Astrocyte (in vitro differentiated cells and primary cell): Measurements from ENCODE around the gene OR2Y1. TPM values are rescaled to one million over a fixed set of nuclear protein-coding genes. Genes with fewer than 3 reads are reported as not detected.

ENCODE experiments used
- DNase-seq: peaks from one replicate; pipeline ENCODE4 v3.0.0-alpha.2; 2010; ENCODE audit warnings: low read depth
- FAIRE-seq: peaks from 2 replicates; lab custom pipeline; 2011; peaks lifted over from hg19 to GRCh38; lab: Jason Lieb, UNC
- H2AFZ ChIP-seq: 2 replicates; pipeline ENCODE4 v1.6.0; 2012; ENCODE audit warnings: low read depth, low read length, inconsistent platforms
- H3K27ac ChIP-seq: 2 replicates; pipeline ENCODE4 v1.5.1; 2011; ENCODE audit warnings: low read depth, low read length, inconsistent platforms
- H3K27me3 ChIP-seq: 2 replicates; pipeline ENCODE4 v1.6.0; 2011; ENCODE audit warnings: low read length, inconsistent platforms; ENCODE audit not compliant: insufficient read depth
- H3K36me3 ChIP-seq: 2 replicates; pipeline ENCODE4 v1.5.1; 2011; ENCODE audit warnings: low read length, inconsistent platforms; ENCODE audit not compliant: insufficient read depth
- H3K4me1 ChIP-seq: 2 replicates; pipeline ENCODE4 v1.5.1; 2011; ENCODE audit warnings: low read length, inconsistent platforms; ENCODE audit not compliant: insufficient read depth
- H3K4me2 ChIP-seq: 2 replicates; pipeline ENCODE4 v1.6.0; 2012; ENCODE audit warnings: low read length, inconsistent platforms
- H3K4me3 ChIP-seq: 2 replicates; pipeline ENCODE4 v1.5.1; 2011; ENCODE audit warnings: low read depth, mild to moderate bottlenecking, low read length, inconsistent platforms; ENCODE audit not compliant: insufficient read depth
- H3K79me2 ChIP-seq: 2 replicates; pipeline ENCODE4 v1.6.0; 2012; ENCODE audit warnings: mild to moderate bottlenecking, low read length, inconsistent platforms; ENCODE audit not compliant: insufficient read depth
- H3K9ac ChIP-seq: 2 replicates; pipeline ENCODE4 v1.6.0; 2012; ENCODE audit warnings: mild to moderate bottlenecking, low read length, inconsistent platforms
- H3K9me3 ChIP-seq: 2 replicates; pipeline ENCODE4 v1.5.1; 2012; ENCODE audit warnings: low read depth, mild to moderate bottlenecking, low read length, inconsistent platforms; ENCODE audit not compliant: insufficient read depth
- H4K20me1 ChIP-seq: 2 replicates; pipeline ENCODE4 v1.6.0; 2012; ENCODE audit warnings: low read length, inconsistent platforms; ENCODE audit not compliant: insufficient read depth
- H3K27ac Mint-ChIP-seq: one replicate; pipeline ENCODE4 v1.8.0; 2021; ENCODE audit warnings: mild to moderate bottlenecking, mixed read lengths; ENCODE audit not compliant: unreplicated experiment
- H3K27me3 Mint-ChIP-seq: one replicate; pipeline ENCODE4 v1.8.0; 2021; ENCODE audit warnings: low read depth, mixed read lengths; ENCODE audit not compliant: unreplicated experiment
- H3K36me3 Mint-ChIP-seq: one replicate; pipeline ENCODE4 v1.8.0; 2021; ENCODE audit warnings: low read depth, mixed read lengths; ENCODE audit not compliant: unreplicated experiment
- H3K4me1 Mint-ChIP-seq: one replicate; pipeline ENCODE4 v1.8.0; 2021; ENCODE audit warnings: low read depth, mixed read lengths; ENCODE audit not compliant: unreplicated experiment
- H3K4me3 Mint-ChIP-seq: one replicate; pipeline ENCODE4 v1.8.0; 2021; ENCODE audit warnings: mild to moderate bottlenecking, moderate library complexity, mixed read lengths; ENCODE audit not compliant: unreplicated experiment
- H3K9me3 Mint-ChIP-seq: one replicate; pipeline ENCODE4 v1.8.0; 2021; ENCODE audit warnings: mild to moderate bottlenecking, mixed read lengths; ENCODE audit not compliant: unreplicated experiment
- EZH2 ChIP-seq: IDR thresholded peaks from 2 replicates; pipeline ENCODE4 v1.6.1; 2012; ENCODE audit warnings: mild to moderate bottlenecking, low read length, inconsistent platforms; ENCODE audit not compliant: insufficient read depth
- total RNA-seq: library from RNA; stranded (reverse); gene quantifications from 2 replicates; pipeline ENCODE4 v1.2.1, GENCODE V29; 2021
- TF ChIP-seq, protein P1 (sequence below): IDR thresholded peaks from 2 replicates; pipeline ENCODE4 v1.5.1; 2011; ENCODE audit warnings: low read depth, mild to moderate bottlenecking, inconsistent platforms, low read length, moderate library complexity; ENCODE audit not compliant: insufficient read depth

The OR2Y1 gene
- total RNA-seq, 1 donor from 2014 or later, result not detected

DNA sequence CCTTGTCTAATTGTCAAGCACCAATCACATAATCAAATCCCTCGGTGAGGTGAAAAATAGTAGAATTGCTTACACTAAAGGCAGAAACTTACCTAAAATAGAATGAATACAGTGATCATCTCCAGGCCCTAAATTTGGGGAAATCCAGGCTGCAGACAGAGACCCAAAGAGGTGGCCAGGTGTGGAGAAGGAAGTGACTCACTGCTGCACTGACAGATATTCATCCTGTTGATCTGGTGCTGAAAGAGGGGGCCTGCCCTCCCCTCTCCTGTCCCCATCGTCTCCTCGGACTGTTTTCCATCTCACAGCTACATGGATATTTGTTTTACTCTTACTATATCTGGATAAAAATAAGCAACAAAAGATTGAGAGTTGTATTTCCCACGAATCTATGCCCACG, 15.9 kb downstream of the OR2Y1 start:
- no peaks in the 10 kb centered on the region for H3K27me3 ChIP-seq
- H3K36me3 Mint-ChIP-seq, result no peaks in the 10 kb centered on the region
- no peaks in the 10 kb centered on the region for H3K4me1 Mint-ChIP-seq
- no peak overlapping the region for H2AFZ ChIP-seq
- no peak overlapping the region for H3K4me2 ChIP-seq
- no peak overlapping the region for H3K27ac Mint-ChIP-seq
- H4K20me1 ChIP-seq, result no peaks in the 10 kb centered on the region
- FAIRE-seq (no peak), DNase-seq (no peak)
- H3K9me3 Mint-ChIP-seq, result no peaks in the 10 kb centered on the region
- no peak overlapping the region for H3K4me3 ChIP-seq
- no peak overlapping the region for H3K27ac ChIP-seq
- H3K4me1 ChIP-seq, result no peaks in the 10 kb centered on the region
- no peaks in the 10 kb centered on the region for H3K36me3 ChIP-seq
- H3K27me3 Mint-ChIP-seq, result peaks cover 6% of the 10 kb centered on the region
- no peak overlapping the region for H3K9ac ChIP-seq
- no peaks in the 10 kb centered on the region for H3K9me3 ChIP-seq
- TF ChIP-seq, protein P1, sequence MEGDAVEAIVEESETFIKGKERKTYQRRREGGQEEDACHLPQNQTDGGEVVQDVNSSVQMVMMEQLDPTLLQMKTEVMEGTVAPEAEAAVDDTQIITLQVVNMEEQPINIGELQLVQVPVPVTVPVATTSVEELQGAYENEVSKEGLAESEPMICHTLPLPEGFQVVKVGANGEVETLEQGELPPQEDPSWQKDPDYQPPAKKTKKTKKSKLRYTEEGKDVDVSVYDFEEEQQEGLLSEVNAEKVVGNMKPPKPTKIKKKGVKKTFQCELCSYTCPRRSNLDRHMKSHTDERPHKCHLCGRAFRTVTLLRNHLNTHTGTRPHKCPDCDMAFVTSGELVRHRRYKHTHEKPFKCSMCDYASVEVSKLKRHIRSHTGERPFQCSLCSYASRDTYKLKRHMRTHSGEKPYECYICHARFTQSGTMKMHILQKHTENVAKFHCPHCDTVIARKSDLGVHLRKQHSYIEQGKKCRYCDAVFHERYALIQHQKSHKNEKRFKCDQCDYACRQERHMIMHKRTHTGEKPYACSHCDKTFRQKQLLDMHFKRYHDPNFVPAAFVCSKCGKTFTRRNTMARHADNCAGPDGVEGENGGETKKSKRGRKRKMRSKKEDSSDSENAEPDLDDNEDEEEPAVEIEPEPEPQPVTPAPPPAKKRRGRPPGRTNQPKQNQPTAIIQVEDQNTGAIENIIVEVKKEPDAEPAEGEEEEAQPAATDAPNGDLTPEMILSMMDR, result no peak
- no peak for TF ChIP-seq EZH2
- H3K79me2 ChIP-seq, result no peaks in the 10 kb centered on the region
- H3K4me3 Mint-ChIP-seq, result no peak overlapping the region

DNA sequence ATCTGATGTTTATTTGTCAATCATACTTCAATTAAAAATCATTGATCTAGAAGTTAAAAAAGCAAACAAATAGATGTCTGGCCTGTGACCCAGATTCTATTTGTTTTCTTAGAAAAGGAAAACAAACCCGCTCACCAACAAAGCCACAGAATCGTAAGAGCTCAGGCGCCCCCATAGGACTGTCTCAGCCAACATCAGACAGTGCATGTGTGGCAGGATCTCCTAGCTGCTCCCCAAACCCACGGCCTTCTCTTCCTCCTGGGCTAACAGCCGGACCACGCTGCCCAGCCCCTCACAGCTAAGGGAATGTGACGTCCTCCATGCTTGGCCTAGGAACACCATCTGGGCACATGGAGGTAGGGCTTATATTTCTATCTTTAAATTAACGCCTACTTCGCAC, 19.4 kb downstream of the OR2Y1 start:
- no peaks in the 10 kb centered on the region for H3K4me1 ChIP-seq
- H3K79me2 ChIP-seq, result no peaks in the 10 kb centered on the region
- Mint-ChIP-seq H3K4me1 (no peaks in the 10 kb centered on the region), H3K27ac (no peak overlapping the region), H3K9me3 (no peaks in the 10 kb centered on the region), H3K4me3 (no peak overlapping the region), H3K27me3 (peaks cover 6% of the 10 kb centered on the region), H3K36me3 (no peaks in the 10 kb centered on the region)
- H4K20me1 ChIP-seq, result no peaks in the 10 kb centered on the region
- H3K4me3 ChIP-seq, result no peak overlapping the region
- DNase-seq (no peak), FAIRE-seq (no peak)
- H3K9ac ChIP-seq, result no peak overlapping the region
- H3K9me3 ChIP-seq, result no peaks in the 10 kb centered on the region
- no peak overlapping the region for H3K4me2 ChIP-seq
- no peaks in the 10 kb centered on the region for H3K36me3 ChIP-seq
- H3K27ac ChIP-seq, result no peak overlapping the region
- no peaks in the 10 kb centered on the region for H3K27me3 ChIP-seq
- TF ChIP-seq EZH2, result no peak
- TF ChIP-seq, protein P1, result no peak
- H2AFZ ChIP-seq, result no peak overlapping the region

DNA sequence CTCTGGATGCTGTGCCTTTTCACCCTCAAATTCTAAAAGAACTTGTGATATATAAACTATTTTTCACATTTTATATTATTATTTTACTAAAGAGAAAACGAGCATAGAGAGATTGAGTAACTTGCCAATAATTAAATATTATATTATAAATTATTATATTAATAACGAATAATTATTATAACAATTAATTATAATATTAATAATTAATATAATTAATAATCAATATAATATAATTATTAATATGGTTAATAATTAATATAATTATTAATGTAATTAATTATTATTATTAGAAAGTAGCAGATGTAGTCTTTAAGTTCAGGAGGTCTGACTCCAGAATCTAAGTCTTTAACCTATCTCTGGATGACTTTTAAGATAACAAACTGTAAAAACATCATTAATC, 20.1 kb downstream of the OR2Y1 start:
- DNase-seq (no peak), FAIRE-seq (no peak)
- no peak overlapping the region for H3K27ac Mint-ChIP-seq
- Histone ChIP-seq H3K79me2 (no peaks in the 10 kb centered on the region), H3K27ac (no peak overlapping the region), H3K4me1 (no peaks in the 10 kb centered on the region), H3K9me3 (no peaks in the 10 kb centered on the region), H3K4me2 (no peak overlapping the region), H3K9ac (no peak overlapping the region), H3K4me3 (no peak overlapping the region), H3K27me3 (no peaks in the 10 kb centered on the region), H3K36me3 (no peaks in the 10 kb centered on the region), H4K20me1 (no peaks in the 10 kb centered on the region), H2AFZ (no peak overlapping the region)
- no peaks in the 10 kb centered on the region for H3K4me1 Mint-ChIP-seq
- H3K4me3 Mint-ChIP-seq, result no peak overlapping the region
- no peaks in the 10 kb centered on the region for H3K36me3 Mint-ChIP-seq
- peaks cover 4% of the 10 kb centered on the region for H3K27me3 Mint-ChIP-seq
- H3K9me3 Mint-ChIP-seq, result no peaks in the 10 kb centered on the region
- no peak for TF ChIP-seq EZH2
- TF ChIP-seq, protein P1, result no peak
